ENCODE measurements around the gene PDXK.

DNA sequence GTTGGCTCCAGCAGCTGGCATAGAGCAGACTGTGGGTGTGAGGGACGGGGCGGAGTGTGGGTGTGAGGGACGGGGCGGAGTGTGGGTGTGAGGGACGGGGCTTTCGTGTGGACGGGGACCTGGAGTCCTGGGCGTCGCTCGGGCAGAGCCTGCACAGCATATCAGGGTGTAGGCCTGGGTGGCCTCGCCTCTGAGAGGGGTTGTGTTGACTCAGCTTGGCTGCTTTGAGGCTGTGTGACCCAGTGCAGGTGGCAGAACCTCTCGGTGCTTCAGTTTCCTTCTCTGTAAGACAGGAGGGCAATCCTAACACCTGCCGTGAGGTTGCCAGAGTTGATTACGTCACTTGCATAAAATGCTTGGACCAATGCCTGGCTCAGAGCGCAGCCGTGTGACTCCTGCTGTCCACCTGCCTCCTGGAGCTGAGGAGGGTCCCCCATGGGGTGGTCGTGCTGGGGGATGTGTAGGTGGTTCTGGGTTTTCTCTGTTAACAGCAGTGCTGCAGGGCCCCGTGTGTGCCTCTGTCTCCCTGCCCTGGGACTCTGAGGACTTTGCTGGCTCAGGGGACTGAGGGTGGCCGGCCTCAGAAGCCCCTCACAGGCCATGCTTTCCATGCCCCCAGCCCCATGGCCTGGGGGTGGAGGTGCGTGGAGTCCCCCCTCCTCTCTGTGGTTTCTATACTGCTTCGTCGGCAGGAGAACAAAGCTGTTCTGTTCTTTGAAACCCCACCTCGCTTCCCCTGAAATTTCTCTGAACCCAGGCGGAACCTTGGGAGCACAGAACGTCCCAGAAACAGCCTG, 15.4 kb downstream of the PDXK start:
- TF ChIP-seq EZH2 (IDR thresholded peaks at IDR 0.05; ENCODE audit: low read depth, low read length, severe bottlenecking): no peak
- TF ChIP-seq, protein P1, sequence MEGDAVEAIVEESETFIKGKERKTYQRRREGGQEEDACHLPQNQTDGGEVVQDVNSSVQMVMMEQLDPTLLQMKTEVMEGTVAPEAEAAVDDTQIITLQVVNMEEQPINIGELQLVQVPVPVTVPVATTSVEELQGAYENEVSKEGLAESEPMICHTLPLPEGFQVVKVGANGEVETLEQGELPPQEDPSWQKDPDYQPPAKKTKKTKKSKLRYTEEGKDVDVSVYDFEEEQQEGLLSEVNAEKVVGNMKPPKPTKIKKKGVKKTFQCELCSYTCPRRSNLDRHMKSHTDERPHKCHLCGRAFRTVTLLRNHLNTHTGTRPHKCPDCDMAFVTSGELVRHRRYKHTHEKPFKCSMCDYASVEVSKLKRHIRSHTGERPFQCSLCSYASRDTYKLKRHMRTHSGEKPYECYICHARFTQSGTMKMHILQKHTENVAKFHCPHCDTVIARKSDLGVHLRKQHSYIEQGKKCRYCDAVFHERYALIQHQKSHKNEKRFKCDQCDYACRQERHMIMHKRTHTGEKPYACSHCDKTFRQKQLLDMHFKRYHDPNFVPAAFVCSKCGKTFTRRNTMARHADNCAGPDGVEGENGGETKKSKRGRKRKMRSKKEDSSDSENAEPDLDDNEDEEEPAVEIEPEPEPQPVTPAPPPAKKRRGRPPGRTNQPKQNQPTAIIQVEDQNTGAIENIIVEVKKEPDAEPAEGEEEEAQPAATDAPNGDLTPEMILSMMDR (IDR thresholded peaks at IDR 0.05; ENCODE audit: control extremely low read depth in 1 of 3, insufficient read depth in 1 of 3, low read depth in 1 of 3, low read length in 3 of 3): no peak
- no peak for TF ChIP-seq YY1 (IDR thresholded peaks at IDR 0.05; ENCODE audit: low read depth, low read length)
- TF ChIP-seq POLR2AphosphoS5 (IDR thresholded peaks at IDR 0.05; ENCODE audit: low read depth, low read length): no peak
- no peak for TF ChIP-seq GABPA (IDR thresholded peaks at IDR 0.05; ENCODE audit: borderline replicate concordance, insufficient read depth, low read length)
- no peak for TF ChIP-seq CBX5 (IDR thresholded peaks at IDR 0.05; ENCODE audit: low read depth, low read length)
- no peak for TF ChIP-seq RXRA (IDR thresholded peaks at IDR 0.05; ENCODE audit: insufficient read depth, low read depth, low read length)
- TF ChIP-seq CHD2 (IDR thresholded peaks at IDR 0.05; ENCODE audit: low read length): no peak
- TF ChIP-seq MAFK (IDR thresholded peaks at IDR 0.05; ENCODE audit: low read depth, low read length): no peak
- no peak for TF ChIP-seq SP1 (IDR thresholded peaks at IDR 0.05; ENCODE audit: low read depth, low read length)
- no peak for TF ChIP-seq BACH1 (IDR thresholded peaks at IDR 0.05; ENCODE audit: low read length)

Measured in H1 (cell line).